C4-2B (cell line): ENCODE results near the gene AHRR.

ENCODE experiments used
- H3K27ac ChIP-seq: fragments of 450-650 bp; 2 replicates; pipeline ENCODE4 v1.5.1; 2017
- ZFX ChIP-seq: fragments of 450-650 bp; IDR thresholded peaks from 2 replicates; pipeline ENCODE4 v1.6.1; 2017
- TF ChIP-seq, protein P1 (sequence below): fragments of 450-650 bp; conservative IDR thresholded peaks from 2 replicates; pipeline ENCODE4 v1.5.1; 2017; ENCODE audit warnings: mild to moderate bottlenecking

The AHRR gene

DNA sequence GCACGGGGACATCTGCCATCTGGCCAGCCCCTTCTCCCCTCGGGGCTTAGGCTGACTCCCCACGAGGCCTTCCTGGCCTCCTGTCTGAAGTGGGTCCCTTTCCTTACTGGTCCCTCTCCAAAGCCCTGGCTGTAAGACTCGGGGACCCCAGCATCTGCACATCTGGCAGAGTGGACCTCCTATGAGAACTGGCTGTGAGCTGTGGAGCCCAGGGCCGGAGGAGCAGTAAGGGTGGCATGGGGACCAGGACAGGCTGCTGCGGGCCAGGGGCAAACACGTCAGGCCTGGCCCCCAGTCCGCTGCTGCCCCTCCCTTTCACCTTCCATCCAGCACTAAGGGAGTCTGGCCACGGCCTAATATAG, 155.3 kb downstream of the AHRR start:
- no peak overlapping the region for H3K27ac ChIP-seq
- TF ChIP-seq, protein P1, sequence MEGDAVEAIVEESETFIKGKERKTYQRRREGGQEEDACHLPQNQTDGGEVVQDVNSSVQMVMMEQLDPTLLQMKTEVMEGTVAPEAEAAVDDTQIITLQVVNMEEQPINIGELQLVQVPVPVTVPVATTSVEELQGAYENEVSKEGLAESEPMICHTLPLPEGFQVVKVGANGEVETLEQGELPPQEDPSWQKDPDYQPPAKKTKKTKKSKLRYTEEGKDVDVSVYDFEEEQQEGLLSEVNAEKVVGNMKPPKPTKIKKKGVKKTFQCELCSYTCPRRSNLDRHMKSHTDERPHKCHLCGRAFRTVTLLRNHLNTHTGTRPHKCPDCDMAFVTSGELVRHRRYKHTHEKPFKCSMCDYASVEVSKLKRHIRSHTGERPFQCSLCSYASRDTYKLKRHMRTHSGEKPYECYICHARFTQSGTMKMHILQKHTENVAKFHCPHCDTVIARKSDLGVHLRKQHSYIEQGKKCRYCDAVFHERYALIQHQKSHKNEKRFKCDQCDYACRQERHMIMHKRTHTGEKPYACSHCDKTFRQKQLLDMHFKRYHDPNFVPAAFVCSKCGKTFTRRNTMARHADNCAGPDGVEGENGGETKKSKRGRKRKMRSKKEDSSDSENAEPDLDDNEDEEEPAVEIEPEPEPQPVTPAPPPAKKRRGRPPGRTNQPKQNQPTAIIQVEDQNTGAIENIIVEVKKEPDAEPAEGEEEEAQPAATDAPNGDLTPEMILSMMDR = no peak
- TF ChIP-seq ZFX = no peak

DNA sequence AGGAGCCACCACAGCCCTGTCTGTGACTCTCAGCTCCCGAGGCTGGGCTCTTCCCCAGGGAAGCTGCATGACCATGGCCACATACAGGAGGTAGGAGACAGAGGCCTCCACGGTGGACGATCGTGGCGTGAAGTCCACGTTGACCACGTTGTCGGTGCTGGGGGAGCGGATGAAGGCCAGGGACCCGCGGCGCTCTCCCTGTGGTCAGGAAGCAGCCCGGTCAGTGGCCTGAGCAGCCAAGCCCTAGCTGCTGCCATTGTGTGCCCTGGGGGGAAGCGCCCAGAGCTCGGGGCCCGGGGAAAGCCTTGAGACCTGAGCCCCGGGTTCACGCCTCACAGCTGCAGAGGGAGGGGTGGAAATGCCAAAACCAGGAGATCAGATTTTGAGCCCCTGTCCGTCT, 155.7 kb downstream of the AHRR start:
- no peak overlapping the region for H3K27ac ChIP-seq
- TF ChIP-seq, protein P1 = no peak
- TF ChIP-seq ZFX = no peak

DNA sequence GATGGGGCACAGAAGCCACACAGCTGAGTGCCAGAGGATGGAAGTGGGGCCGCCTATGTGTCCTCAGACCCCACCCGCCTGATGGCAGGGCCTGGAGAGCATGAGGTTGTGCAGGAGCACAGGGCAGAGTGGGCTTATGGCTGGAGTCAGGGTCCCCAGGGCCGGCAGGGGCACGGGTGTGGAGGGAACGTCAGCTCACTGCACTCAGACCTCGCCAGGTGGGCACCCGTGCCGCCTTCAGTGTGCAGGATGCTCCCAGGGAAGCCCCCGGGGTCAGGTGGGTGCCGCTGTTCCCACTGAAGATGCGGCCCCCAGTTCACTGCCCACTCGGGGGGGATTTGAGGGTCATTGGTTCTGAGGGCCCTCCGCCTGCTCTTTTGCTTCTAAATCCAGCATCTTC, 156.4 kb downstream of the AHRR start:
- no peak overlapping the region for H3K27ac ChIP-seq
- TF ChIP-seq ZFX = no peak
- TF ChIP-seq, protein P1 = no peak

DNA sequence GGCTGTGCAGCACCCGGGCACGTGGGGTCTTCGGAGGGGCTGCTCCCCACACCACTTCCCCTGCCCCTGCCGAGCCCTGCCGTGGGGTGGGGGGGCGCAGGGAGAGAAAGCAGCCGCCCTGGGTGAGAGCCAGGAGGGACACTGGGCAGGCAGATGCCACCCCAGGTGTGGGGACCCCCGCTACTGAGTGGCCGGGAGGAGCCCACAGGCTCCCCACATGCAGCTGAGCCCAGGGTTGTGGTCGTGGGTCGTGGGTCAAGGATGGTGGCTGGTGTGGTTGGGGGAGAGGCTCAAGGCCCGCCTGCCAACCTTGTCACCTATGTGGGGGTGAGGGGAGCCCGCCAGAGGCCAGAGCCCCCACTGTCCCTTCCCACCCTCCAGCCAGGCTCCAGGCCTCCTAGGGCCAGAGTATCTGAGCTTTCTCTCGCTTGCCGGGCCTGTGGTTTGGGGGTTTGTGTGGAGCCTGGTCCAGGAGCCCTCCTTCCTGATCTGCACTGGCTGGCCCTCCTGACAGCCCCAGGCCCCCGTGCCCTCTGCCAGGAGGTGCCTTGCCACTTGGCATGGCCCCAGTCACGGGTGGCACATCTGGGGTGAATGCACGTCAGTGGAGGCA, 157.0 kb downstream of the AHRR start:
- no peak overlapping the region for H3K27ac ChIP-seq
- no peak for TF ChIP-seq ZFX
- TF ChIP-seq, protein P1 = no peak

DNA sequence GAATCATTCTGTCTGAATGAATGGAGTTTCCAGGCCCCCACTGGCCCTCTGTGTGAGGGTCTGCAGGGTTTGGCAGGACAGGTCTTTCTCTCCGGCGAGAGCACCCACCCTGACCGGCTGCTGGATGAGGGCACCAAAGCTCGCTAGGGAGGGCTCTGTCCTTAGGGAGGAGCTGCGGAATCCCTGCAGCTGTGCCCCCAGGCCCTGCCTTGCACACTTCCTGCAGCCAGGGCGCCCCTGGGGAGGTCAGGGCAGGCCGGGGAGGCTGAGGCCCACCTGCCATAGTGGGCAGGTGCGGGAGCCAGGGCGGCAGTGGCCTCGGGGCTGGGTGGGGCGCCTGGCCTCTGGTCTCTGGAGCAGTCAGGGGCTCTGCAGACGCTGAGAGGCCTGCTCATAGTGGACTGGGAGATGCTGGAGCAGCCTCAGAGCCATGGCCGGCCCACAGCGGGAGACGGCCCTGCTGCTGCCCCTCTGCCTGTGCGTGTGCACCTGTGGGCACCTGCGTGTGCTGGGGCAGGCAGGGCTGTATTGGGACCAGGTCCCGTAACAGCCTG, 157.5 kb downstream of the AHRR start:
- TF ChIP-seq, protein P1 = no peak
- TF ChIP-seq ZFX = no peak
- no peak overlapping the region for H3K27ac ChIP-seq

DNA sequence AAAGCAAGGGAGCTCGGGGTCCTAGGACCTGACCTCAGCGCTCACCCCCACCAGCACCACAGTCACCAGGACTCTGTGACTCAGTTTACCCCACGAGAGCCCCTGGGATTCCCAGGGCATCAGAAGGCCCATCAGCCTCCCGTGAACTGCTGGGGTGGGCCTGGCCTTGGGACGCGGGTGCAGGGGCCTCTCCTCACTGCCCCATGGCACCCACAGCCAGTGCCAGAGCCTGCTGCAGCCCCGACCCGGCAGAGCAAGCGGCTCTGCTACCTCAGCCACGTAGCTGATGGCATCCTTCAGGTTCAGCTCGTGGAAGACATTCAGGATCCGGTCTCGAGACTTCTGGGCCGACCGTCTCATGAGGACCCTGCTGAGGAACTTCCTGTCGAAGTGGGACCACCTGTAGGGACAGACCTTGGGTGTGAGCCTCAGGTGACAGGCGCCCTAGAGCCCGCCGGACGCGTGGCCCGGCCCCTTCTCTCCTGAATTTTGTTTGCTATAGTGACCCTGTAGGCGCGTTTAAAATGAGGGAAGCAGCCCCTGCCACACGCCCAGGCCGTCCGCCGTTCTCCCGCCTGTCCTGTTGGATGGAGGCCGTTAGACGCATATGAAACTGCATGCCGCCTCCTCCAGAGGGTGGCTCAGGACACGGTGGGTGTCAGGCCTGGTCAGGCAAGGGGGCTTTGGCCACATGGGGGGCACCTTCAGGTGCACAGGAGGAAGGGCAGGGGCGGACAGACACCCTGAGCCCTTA, 158.2 kb downstream of the AHRR start:
- no peak overlapping the region for H3K27ac ChIP-seq
- TF ChIP-seq, protein P1 = no peak
- no peak for TF ChIP-seq ZFX

DNA sequence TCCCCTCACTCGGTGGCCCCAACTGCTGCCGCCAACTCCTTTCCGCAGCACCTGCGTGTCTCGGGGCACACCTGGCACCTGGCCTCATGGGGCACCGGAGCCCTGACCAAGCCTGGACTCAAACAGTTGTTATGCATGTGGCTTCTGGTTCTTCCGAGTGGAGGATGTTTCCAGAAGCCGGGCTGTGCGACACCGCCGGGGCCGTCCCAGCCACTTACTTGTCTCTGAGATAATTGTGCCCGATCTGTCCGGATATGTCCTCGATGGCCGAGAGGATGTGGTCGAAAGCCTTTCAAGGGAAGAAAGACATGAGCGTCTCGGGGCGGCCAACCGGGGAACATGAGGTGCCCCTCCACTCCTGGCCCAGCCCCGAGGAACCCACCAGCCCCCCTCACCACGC, 159.8 kb downstream of the AHRR start:
- no peak for TF ChIP-seq ZFX
- TF ChIP-seq, protein P1 = no peak

More for the DNA sequence above, 159.8 kb downstream of the AHRR start:
- H3K27ac ChIP-seq = no peak overlapping the region
